ENCODE results near the gene C11orf91. TPM values are rescaled to one million over a fixed set of nuclear protein-coding genes. Genes with fewer than 3 reads are reported as not detected.

Gene C11orf91
- total and polyA plus RNA-seq, 2 donors (not counting 3 experiments of a cell fraction or from before 2014, with no cell fraction given): 0.94 to 2.1 TPM

GRCh38 chr11:33698921-33699320 is 1.7 kb downstream of the C11orf91 start:
- H3K9me3 ChIP-seq (replicated peaks; ENCODE audit: control insufficient read depth, insufficient read depth, low read length): no peaks in the 10 kb centered on the region
- no peak overlapping the region for H3K27ac ChIP-seq (ENCODE audit: insufficient read depth, low read depth, low read length)
- ChIA-PET CTCF (interaction anchor here (4.4 kb wide), 1 partner anchor 44 kb away, joined by 68 read pairs; no protein-coding TSS in a partner anchor), POLR2A (no interaction called here)
- no peak overlapping the region for H2AFZ ChIP-seq (ENCODE audit: low read depth, low read length)
- no peaks in the 10 kb centered on the region for H3K9me1 ChIP-seq (replicated peaks; ENCODE audit: control insufficient read depth, extremely low read depth, insufficient read depth, low read length)
- H3K27me3 ChIP-seq (ENCODE audit: control insufficient read depth in 2 of 2, insufficient read depth in 2 of 2, low read length in 2 of 2): no peaks in the 10 kb centered on the region
- BruUV-seq (replicated peaks): no TSS peak
- TF ChIP-seq GATA2 (IDR thresholded peaks at IDR 0.05; ENCODE audit: insufficient read depth, insufficient read length, low read depth, low read length) (no peak), POLR2A (IDR thresholded peaks at IDR 0.05; ENCODE audit: low read depth, low read length) (no peak), EZH2 (IDR thresholded peaks at IDR 0.05; ENCODE audit: borderline replicate concordance, low read depth, low read length, severe bottlenecking) (no peak), FOS (IDR thresholded peaks at IDR 0.05; ENCODE audit: borderline replicate concordance, insufficient read depth, low read length) (no peak), MAX (IDR thresholded peaks at IDR 0.05; ENCODE audit: insufficient read depth, insufficient read length) (no peak)
- peaks cover 51% of the 10 kb centered on the region for H3K4me1 ChIP-seq (ENCODE audit: control insufficient read depth, extremely low read depth, insufficient read depth, low read length)
- intact Hi-C loops (cut with micrococcal nuclease): no loop called here
- no peak for FAIRE-seq
- no peak overlapping the region for H3K9ac ChIP-seq (replicated peaks; ENCODE audit: extremely low read depth, insufficient read depth, low read length)
- H3K4me3 ChIP-seq (replicated peaks in 1 of 3; ENCODE audit: insufficient read depth in 1 of 3, low read depth in 1 of 3, low read length in 3 of 3): no peak overlapping the region
- DNase-seq (ENCODE audit: low read depth, low spot score): no peak
- no peaks in the 10 kb centered on the region for H3K79me2 ChIP-seq (ENCODE audit: control insufficient read depth, insufficient read depth, low read length)
- H4K20me1 ChIP-seq (replicated peaks; ENCODE audit: control insufficient read depth, extremely low read depth, insufficient read depth, low read length): no peaks in the 10 kb centered on the region
- H3K36me3 ChIP-seq (ENCODE audit: control insufficient read depth in 2 of 2, extremely low read depth in 1 of 2, insufficient read depth in 2 of 2, low read length in 2 of 2): no peaks in the 10 kb centered on the region
- dilution Hi-C loops (cut with MboI; ENCODE audit: extremely low pct_ligation_motif_present, low sequenced_read_pairs): no loop called here
- no peak overlapping the region for H3K4me2 ChIP-seq (ENCODE audit: insufficient read depth, low read length)

GRCh38 chr11:33697997-33698396 is 2.6 kb downstream of the C11orf91 start:
- no peaks in the 10 kb centered on the region for H3K36me3 ChIP-seq (ENCODE audit: control insufficient read depth in 2 of 2, extremely low read depth in 1 of 2, insufficient read depth in 2 of 2, low read length in 2 of 2)
- no peak overlapping the region for H3K27ac ChIP-seq (ENCODE audit: insufficient read depth, low read depth, low read length)
- DNase-seq (ENCODE audit: low read depth, low spot score): no peak
- ChIA-PET CTCF (interaction anchor here (0.9 kb wide), 1 partner anchor 44 kb away, joined by 5 read pairs; no protein-coding TSS in a partner anchor), POLR2A (no interaction called here)
- no TSS peak for BruUV-seq (replicated peaks)
- FAIRE-seq: no peak
- no peaks in the 10 kb centered on the region for H3K27me3 ChIP-seq (ENCODE audit: control insufficient read depth in 2 of 2, insufficient read depth in 2 of 2, low read length in 2 of 2)
- no peak overlapping the region for H3K9ac ChIP-seq (replicated peaks; ENCODE audit: extremely low read depth, insufficient read depth, low read length)
- peaks cover 49% of the 10 kb centered on the region for H3K4me1 ChIP-seq (ENCODE audit: control insufficient read depth, extremely low read depth, insufficient read depth, low read length)
- TF ChIP-seq MAX (IDR thresholded peaks at IDR 0.05; ENCODE audit: insufficient read depth, insufficient read length): no peak
- TF ChIP-seq EZH2 (IDR thresholded peaks at IDR 0.05; ENCODE audit: borderline replicate concordance, low read depth, low read length, severe bottlenecking): no peak
- TF ChIP-seq CTCF (IDR thresholded peaks at IDR 0.05; ENCODE audit: extremely low read depth in 1 of 2, insufficient read depth in 1 of 2, low read depth in 1 of 2, low read length in 2 of 2): no peak
- dilution Hi-C loops (cut with MboI; ENCODE audit: extremely low pct_ligation_motif_present, low sequenced_read_pairs) (no loop called here), intact Hi-C loops (cut with micrococcal nuclease) (no loop called here)
- H3K9me1 ChIP-seq (replicated peaks; ENCODE audit: control insufficient read depth, extremely low read depth, insufficient read depth, low read length): no peaks in the 10 kb centered on the region
- H3K4me3 ChIP-seq (replicated peaks in 1 of 3; ENCODE audit: insufficient read depth in 1 of 3, low read depth in 1 of 3, low read length in 3 of 3): no peak overlapping the region
- no peaks in the 10 kb centered on the region for H4K20me1 ChIP-seq (replicated peaks; ENCODE audit: control insufficient read depth, extremely low read depth, insufficient read depth, low read length)
- no peak overlapping the region for H3K4me2 ChIP-seq (ENCODE audit: insufficient read depth, low read length)
- no peak overlapping the region for H2AFZ ChIP-seq (ENCODE audit: low read depth, low read length)
- H3K79me2 ChIP-seq (ENCODE audit: control insufficient read depth, insufficient read depth, low read length): no peaks in the 10 kb centered on the region
- no peaks in the 10 kb centered on the region for H3K9me3 ChIP-seq (replicated peaks; ENCODE audit: control insufficient read depth, insufficient read depth, low read length)

Data from endothelial cell of umbilical vein (primary cell).